H1 (cell line): Measurements from ENCODE around the gene PCIF1.

Experiments used
- BRCA1 ChIP-seq: IDR thresholded peaks from 2 replicates; pipeline ENCODE4 v1.6.1; 2012; ENCODE audit warnings: low read depth, low read length, improper control_type of control experiment
- CEBPB ChIP-seq: IDR thresholded peaks from 2 replicates; pipeline ENCODE4 v1.6.1; 2012; ENCODE audit warnings: low read depth, low read length
- GABPA ChIP-seq: IDR thresholded peaks from 2 replicates; pipeline ENCODE4 v1.6.1; 2011; ENCODE audit warnings: mild to moderate bottlenecking, low read length, moderate library complexity, borderline replicate concordance; ENCODE audit not compliant: insufficient read depth
- MAFK ChIP-seq: IDR thresholded peaks from 2 replicates; pipeline ENCODE4 v1.6.1; 2012; ENCODE audit warnings: low read depth, mild to moderate bottlenecking, improper control_type of control experiment, low read length
- POLR2A ChIP-seq, 2 experiments: IDR thresholded peaks; 1 replicate in 1 of 2; 2 replicates in 1 of 2; pipeline ENCODE4 v1.6.1; 2011; ENCODE audit warnings: low read depth in 2 of 2, low read length in 2 of 2, mild to moderate bottlenecking in 2 of 2; ENCODE audit errors: control extremely low read depth in 1 of 2
- POLR2AphosphoS5 ChIP-seq: IDR thresholded peaks from 2 replicates; pipeline ENCODE4 v1.6.1; 2011; ENCODE audit warnings: low read depth, low read length
- YY1 ChIP-seq: IDR thresholded peaks from 2 replicates; pipeline ENCODE4 v1.6.1; 2011; ENCODE audit warnings: low read depth, mild to moderate bottlenecking, low read length
- TF ChIP-seq, protein P1 (sequence below): IDR thresholded peaks from 2 replicates; pipeline ENCODE4 v1.6.1; 2011; ENCODE audit warnings: low read length, improper control_type of control experiment
- TF ChIP-seq, protein P2 (sequence below), 3 experiments: IDR thresholded peaks; 1 replicate in 2 of 3; 2 replicates in 1 of 3; pipeline versions ENCODE4 v1.5.1 to v1.6.1; 2011; ENCODE audit warnings: low read length in 3 of 3, mild to moderate bottlenecking in 3 of 3, inconsistent platforms in 2 of 3, low read depth in 1 of 3, moderate library complexity in 1 of 3; ENCODE audit not compliant: insufficient read depth in 1 of 3; ENCODE audit errors: control extremely low read depth in 1 of 3

DNA sequence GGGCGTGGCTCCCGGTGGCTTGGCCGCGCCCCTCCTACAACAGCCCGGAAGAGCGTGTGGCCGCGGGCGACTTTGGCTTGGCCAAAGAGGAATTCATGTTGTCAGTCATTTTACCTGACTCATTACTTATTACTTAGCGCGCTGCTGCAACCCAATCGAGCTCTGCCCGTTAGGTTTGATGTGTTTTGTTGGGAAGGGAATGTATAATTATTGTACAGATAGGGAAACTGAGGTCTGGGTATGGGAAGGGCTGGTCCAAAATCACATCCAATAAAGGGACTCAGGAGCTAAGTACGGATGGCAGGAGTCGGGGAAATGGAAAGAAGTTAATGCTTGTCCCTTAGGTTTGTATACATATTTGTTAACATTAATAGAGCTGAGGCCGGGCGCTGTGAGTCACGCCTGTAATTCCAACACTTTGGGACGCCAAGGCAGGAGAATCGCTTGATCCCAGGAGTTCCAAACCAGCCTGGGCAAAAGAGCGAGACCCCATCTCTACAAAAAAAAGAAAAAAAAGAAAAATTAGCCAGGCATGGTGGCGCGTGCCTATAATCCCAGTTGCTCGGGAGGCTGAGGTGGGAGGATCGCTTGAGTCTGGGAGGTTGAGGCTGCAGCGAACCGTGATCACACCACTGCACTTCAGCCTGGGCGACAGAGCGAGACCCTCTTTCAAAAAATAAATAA lies 38.2 kb downstream of the PCIF1 start:
- TF ChIP-seq, protein P1, sequence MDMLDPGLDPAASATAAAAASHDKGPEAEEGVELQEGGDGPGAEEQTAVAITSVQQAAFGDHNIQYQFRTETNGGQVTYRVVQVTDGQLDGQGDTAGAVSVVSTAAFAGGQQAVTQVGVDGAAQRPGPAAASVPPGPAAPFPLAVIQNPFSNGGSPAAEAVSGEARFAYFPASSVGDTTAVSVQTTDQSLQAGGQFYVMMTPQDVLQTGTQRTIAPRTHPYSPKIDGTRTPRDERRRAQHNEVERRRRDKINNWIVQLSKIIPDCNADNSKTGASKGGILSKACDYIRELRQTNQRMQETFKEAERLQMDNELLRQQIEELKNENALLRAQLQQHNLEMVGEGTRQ: no peak
- TF ChIP-seq MAFK: no peak; the same call in 1 of the 2 replicates
- peak; percentile 1; the same call in 1 of the 2 replicates for TF ChIP-seq BRCA1
- no peak for TF ChIP-seq POLR2A (IDR thresholded peaks at IDR 0.05; ENCODE audit: control extremely low read depth in 1 of 2, low read depth in 2 of 2, low read length in 2 of 2)
- no peak for TF ChIP-seq GABPA
- TF ChIP-seq, protein P2, sequence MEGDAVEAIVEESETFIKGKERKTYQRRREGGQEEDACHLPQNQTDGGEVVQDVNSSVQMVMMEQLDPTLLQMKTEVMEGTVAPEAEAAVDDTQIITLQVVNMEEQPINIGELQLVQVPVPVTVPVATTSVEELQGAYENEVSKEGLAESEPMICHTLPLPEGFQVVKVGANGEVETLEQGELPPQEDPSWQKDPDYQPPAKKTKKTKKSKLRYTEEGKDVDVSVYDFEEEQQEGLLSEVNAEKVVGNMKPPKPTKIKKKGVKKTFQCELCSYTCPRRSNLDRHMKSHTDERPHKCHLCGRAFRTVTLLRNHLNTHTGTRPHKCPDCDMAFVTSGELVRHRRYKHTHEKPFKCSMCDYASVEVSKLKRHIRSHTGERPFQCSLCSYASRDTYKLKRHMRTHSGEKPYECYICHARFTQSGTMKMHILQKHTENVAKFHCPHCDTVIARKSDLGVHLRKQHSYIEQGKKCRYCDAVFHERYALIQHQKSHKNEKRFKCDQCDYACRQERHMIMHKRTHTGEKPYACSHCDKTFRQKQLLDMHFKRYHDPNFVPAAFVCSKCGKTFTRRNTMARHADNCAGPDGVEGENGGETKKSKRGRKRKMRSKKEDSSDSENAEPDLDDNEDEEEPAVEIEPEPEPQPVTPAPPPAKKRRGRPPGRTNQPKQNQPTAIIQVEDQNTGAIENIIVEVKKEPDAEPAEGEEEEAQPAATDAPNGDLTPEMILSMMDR (IDR thresholded peaks at IDR 0.05; ENCODE audit: control extremely low read depth in 1 of 3, insufficient read depth in 1 of 3, low read depth in 1 of 3, low read length in 3 of 3): no peak
- TF ChIP-seq YY1: no peak
- TF ChIP-seq CEBPB: no peak
- 0 out of 2 replicates have a peak, but pooled peaks have one; percentile 6 for TF ChIP-seq POLR2AphosphoS5
